K562 (cell line): ENCODE data around the gene DYRK1A. TPM values are rescaled to one million over a fixed set of nuclear protein-coding genes. Genes with fewer than 3 reads are reported as not detected.

Experiments used
- CHD4 ChIP-seq: fragments of 200-600 bp; sonication (generic); IDR thresholded peaks from 3 replicates; pipeline ENCODE4 v1.6.1; 2012; ENCODE audit warnings: low read depth, mild to moderate bottlenecking, mixed read lengths, low read length, inconsistent platforms; ENCODE audit not compliant: insufficient read depth, insufficient replicate concordance, poor library complexity, severe bottlenecking
- HEY1 ChIP-seq: fragments of 250-450 bp; sonication (Bioruptor Pico); IDR thresholded peaks from 2 replicates; pipeline ENCODE4 v1.5.0; 2020; ENCODE audit warnings: mild to moderate bottlenecking, moderate library complexity, borderline replicate concordance
- IFI16 ChIP-seq: fragments of 250-450 bp; sonication (Bioruptor Pico); IDR thresholded peaks from 2 replicates; pipeline ENCODE4 v2.1.2; 2022; ENCODE audit warnings: mild to moderate bottlenecking, inconsistent platforms
- KLF13 ChIP-seq: fragments of 450-650 bp; IDR thresholded peaks from 2 replicates; pipeline ENCODE4 v1.6.1; 2016; ENCODE audit warnings: missing genetic modification characterization, low read depth, mild to moderate bottlenecking, missing compliant biosample characterization, moderate library complexity, borderline replicate concordance
- MYC ChIP-seq, 2 experiments: fragments of 250-450 bp in 1 of 2; sonication (Bioruptor Pico) in 1 of 2; IDR thresholded peaks; 2 replicates each; pipeline versions ENCODE4 v1.5.1 to v1.6.1; 2012 to 2021; ENCODE audit warnings: low read depth in 2 of 2, borderline replicate concordance in 1 of 2, improper control_type of control experiment in 1 of 2, low read length in 1 of 2, mild to moderate bottlenecking in 1 of 2, moderate library complexity in 1 of 2
- RBBP5 ChIP-seq: fragments of 200-600 bp; sonication (generic); IDR thresholded peaks from 2 replicates; pipeline ENCODE4 v1.6.1; 2012; ENCODE audit warnings: borderline replicate concordance, mild to moderate bottlenecking, low read length, control low read depth, inconsistent platforms; ENCODE audit not compliant: insufficient read depth, poor library complexity, severe bottlenecking
- RFX7 ChIP-seq: fragments of 250-450 bp; sonication (Bioruptor Pico); IDR thresholded peaks from 2 replicates; pipeline ENCODE4 v1.5.1; 2021; ENCODE audit warnings: mild to moderate bottlenecking
- SMARCE1 ChIP-seq: fragments of 450-650 bp; IDR thresholded peaks from 2 replicates; pipeline ENCODE4 v1.7.1; 2016; ENCODE audit warnings: mild to moderate bottlenecking
- ZKSCAN8 ChIP-seq: fragments of 200-800 bp; sonication (Bioruptor generic); IDR thresholded peaks from 2 replicates; pipeline ENCODE4 v1.6.1; 2016; ENCODE audit warnings: missing genetic modification characterization, missing compliant biosample characterization
- ZNF583 ChIP-seq: fragments of 250-450 bp; sonication (Bioruptor Pico); IDR thresholded peaks from 2 replicates; pipeline ENCODE4 v1.4.0; 2020
- ZNF586 ChIP-seq: fragments of 450-650 bp; formaldehyde crosslinking; conservative IDR thresholded peaks from 2 replicates; pipeline ENCODE4 v1.4.0; 2020; ENCODE audit warnings: mild to moderate bottlenecking, moderate library complexity
- polyA plus RNA-seq, 8 experiments: library from polyadenylated mRNA; depleted of rRNA in 4 of 8; stranded (reverse) in 5 of 8; unstranded in 3 of 8; fragments of >200 nt; fragmentation: Nextera tagmentation in 2 of 8; fragmentation: Illumina TruSeq in 1 of 8; extraction: Ambion mirVana in 2 of 8; extraction: Trizol in 1 of 8; gene quantifications; 2 replicates each; pipeline versions ENCODE4 v1.2.1 to v1.2.3, GENCODE V29; 2011 to 2014; ENCODE audit warnings: inconsistent platforms in 1 of 8, missing spikeins in 1 of 8
- total RNA-seq, 7 experiments: library from RNA; depleted of rRNA in 6 of 7; stranded (reverse); fragments of >200 nt in 6 of 7; fragmentation: Illumina TruSeq in 2 of 7; extraction: Trizol in 2 of 7; gene quantifications; 2 replicates each; pipeline versions ENCODE4 v1.2.1 to v1.2.3, GENCODE V29; 2011 to 2021; ENCODE audit warnings: low replicate concordance in 1 of 7
- TF ChIP-seq, protein P1 (sequence below): fragments of 250-450 bp; sonication (Bioruptor Pico); IDR thresholded peaks from 2 replicates; pipeline ENCODE4 v1.5.0; 2021; ENCODE audit warnings: mild to moderate bottlenecking, borderline replicate concordance
- TF ChIP-seq, protein P2 (sequence below): fragments of 200-600 bp; sonication (generic); IDR thresholded peaks from one replicate; pipeline ENCODE4 v1.6.1; 2012; ENCODE audit warnings: mild to moderate bottlenecking, low read depth, low read length, inconsistent platforms

The DYRK1A gene
- total and polyA plus RNA-seq, 9 of the 15 experiments (the other 6 are each of a cell fraction or from before 2014, with no cell fraction given), result 3.7 to 64.8 (median 42.3) TPM

DNA sequence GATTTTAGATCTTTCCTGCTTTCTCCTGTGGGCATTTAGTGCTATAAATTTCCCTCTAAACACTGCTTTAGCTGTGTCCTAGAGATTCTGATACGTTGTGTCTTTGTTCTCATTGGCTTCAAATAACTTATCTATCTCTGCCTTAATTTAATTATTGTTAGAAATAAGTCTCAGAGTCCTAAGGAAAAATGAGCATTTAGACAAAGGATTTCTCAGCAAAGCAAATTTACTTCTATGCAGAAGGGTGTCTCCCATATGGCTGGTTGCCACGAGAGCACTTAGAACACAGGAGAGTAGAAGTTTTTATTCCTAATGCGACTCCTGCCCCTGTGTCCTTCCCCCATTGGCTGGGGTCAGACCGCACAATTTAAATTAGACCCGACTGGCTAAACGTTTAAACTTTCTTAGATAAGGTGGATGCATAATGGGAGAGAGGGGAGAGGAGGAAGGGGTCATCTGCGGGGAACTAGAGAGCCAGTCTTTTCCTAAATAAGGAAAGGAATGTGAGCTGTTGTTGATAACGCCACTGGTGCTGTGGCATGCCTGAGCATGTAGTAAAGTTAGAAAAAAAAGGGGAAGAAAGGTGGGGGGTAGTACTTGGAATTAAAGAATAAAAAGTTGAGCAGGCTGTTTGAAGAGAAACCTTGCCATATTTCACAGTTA, 170.2 kb downstream of the DYRK1A start (continued):
- TF ChIP-seq, protein P1, sequence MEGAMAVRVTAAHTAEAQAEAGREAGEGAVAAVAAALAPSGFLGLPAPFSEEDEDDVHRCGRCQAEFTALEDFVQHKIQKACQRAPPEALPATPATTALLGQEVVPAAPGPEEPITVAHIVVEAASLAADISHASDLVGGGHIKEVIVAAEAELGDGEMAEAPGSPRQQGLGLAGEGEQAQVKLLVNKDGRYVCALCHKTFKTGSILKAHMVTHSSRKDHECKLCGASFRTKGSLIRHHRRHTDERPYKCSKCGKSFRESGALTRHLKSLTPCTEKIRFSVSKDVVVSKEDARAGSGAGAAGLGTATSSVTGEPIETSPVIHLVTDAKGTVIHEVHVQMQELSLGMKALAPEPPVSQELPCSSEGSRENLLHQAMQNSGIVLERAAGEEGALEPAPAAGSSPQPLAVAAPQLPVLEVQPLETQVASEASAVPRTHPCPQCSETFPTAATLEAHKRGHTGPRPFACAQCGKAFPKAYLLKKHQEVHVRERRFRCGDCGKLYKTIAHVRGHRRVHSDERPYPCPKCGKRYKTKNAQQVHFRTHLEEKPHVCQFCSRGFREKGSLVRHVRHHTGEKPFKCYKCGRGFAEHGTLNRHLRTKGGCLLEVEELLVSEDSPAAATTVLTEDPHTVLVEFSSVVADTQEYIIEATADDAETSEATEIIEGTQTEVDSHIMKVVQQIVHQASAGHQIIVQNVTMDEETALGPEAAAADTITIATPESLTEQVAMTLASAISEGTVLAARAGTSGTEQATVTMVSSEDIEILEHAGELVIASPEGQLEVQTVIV (CRISPR knock-in tag), result no peak
- TF ChIP-seq RFX7, result no peak
- TF ChIP-seq SMARCE1, result peak; percentile 82; the same call in 1 of the 2 replicates
- TF ChIP-seq ZNF586, result no peak
- TF ChIP-seq, protein P2, sequence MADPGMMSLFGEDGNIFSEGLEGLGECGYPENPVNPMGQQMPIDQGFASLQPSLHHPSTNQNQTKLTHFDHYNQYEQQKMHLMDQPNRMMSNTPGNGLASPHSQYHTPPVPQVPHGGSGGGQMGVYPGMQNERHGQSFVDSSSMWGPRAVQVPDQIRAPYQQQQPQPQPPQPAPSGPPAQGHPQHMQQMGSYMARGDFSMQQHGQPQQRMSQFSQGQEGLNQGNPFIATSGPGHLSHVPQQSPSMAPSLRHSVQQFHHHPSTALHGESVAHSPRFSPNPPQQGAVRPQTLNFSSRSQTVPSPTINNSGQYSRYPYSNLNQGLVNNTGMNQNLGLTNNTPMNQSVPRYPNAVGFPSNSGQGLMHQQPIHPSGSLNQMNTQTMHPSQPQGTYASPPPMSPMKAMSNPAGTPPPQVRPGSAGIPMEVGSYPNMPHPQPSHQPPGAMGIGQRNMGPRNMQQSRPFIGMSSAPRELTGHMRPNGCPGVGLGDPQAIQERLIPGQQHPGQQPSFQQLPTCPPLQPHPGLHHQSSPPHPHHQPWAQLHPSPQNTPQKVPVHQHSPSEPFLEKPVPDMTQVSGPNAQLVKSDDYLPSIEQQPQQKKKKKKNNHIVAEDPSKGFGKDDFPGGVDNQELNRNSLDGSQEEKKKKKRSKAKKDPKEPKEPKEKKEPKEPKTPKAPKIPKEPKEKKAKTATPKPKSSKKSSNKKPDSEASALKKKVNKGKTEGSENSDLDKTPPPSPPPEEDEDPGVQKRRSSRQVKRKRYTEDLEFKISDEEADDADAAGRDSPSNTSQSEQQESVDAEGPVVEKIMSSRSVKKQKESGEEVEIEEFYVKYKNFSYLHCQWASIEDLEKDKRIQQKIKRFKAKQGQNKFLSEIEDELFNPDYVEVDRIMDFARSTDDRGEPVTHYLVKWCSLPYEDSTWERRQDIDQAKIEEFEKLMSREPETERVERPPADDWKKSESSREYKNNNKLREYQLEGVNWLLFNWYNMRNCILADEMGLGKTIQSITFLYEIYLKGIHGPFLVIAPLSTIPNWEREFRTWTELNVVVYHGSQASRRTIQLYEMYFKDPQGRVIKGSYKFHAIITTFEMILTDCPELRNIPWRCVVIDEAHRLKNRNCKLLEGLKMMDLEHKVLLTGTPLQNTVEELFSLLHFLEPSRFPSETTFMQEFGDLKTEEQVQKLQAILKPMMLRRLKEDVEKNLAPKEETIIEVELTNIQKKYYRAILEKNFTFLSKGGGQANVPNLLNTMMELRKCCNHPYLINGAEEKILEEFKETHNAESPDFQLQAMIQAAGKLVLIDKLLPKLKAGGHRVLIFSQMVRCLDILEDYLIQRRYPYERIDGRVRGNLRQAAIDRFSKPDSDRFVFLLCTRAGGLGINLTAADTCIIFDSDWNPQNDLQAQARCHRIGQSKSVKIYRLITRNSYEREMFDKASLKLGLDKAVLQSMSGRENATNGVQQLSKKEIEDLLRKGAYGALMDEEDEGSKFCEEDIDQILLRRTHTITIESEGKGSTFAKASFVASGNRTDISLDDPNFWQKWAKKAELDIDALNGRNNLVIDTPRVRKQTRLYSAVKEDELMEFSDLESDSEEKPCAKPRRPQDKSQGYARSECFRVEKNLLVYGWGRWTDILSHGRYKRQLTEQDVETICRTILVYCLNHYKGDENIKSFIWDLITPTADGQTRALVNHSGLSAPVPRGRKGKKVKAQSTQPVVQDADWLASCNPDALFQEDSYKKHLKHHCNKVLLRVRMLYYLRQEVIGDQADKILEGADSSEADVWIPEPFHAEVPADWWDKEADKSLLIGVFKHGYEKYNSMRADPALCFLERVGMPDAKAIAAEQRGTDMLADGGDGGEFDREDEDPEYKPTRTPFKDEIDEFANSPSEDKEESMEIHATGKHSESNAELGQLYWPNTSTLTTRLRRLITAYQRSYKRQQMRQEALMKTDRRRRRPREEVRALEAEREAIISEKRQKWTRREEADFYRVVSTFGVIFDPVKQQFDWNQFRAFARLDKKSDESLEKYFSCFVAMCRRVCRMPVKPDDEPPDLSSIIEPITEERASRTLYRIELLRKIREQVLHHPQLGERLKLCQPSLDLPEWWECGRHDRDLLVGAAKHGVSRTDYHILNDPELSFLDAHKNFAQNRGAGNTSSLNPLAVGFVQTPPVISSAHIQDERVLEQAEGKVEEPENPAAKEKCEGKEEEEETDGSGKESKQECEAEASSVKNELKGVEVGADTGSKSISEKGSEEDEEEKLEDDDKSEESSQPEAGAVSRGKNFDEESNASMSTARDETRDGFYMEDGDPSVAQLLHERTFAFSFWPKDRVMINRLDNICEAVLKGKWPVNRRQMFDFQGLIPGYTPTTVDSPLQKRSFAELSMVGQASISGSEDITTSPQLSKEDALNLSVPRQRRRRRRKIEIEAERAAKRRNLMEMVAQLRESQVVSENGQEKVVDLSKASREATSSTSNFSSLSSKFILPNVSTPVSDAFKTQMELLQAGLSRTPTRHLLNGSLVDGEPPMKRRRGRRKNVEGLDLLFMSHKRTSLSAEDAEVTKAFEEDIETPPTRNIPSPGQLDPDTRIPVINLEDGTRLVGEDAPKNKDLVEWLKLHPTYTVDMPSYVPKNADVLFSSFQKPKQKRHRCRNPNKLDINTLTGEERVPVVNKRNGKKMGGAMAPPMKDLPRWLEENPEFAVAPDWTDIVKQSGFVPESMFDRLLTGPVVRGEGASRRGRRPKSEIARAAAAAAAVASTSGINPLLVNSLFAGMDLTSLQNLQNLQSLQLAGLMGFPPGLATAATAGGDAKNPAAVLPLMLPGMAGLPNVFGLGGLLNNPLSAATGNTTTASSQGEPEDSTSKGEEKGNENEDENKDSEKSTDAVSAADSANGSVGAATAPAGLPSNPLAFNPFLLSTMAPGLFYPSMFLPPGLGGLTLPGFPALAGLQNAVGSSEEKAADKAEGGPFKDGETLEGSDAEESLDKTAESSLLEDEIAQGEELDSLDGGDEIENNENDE, result no peak
- TF ChIP-seq ZKSCAN8 (CRISPR knock-in tag), result peak; percentile 59; the same call in 1 of the 2 replicates
- 0 out of 2 replicates have a peak, but pooled peaks have one; percentile 15 for TF ChIP-seq KLF13
- no peak for TF ChIP-seq CHD4
- TF ChIP-seq RBBP5, result peak; percentile 45
- TF ChIP-seq HEY1 (CRISPR knock-in tag), result no peak
- TF ChIP-seq MYC (IDR thresholded peaks at IDR 0.05; ENCODE audit: low read depth, low read length), result peak; percentile 49; the same call in 1 of the 2 replicates
- no peak for TF ChIP-seq MYC (CRISPR knock-in tag; IDR thresholded peaks at IDR 0.05; ENCODE audit: borderline replicate concordance, low read depth)
- TF ChIP-seq IFI16 (CRISPR knock-in tag), result no peak
- no peak for TF ChIP-seq ZNF583 (CRISPR knock-in tag)
